Right kidney (tissue), 9 donors: ENCODE data around the gene HARS1.
"Not testable (repeated sequence)": the region's sequence is repeated elsewhere in the genome, so short reads cannot be mapped to it uniquely, and the experiment has no call there.

ENCODE experiments used
- DNase-seq: peaks from one replicate; pipeline ENCODE4 v3.0.0-alpha.2; 2016
- long read RNA-seq, 8 donors: transcript quantifications; one replicate each; lab custom pipeline, GENCODE V29; 2026

Gene HARS1
- long read RNA-seq, donor 1, transcript HARS-215 (13 exons, 1,945 nt), result major isoform, 20 of 285 reads
- long read RNA-seq, donor 1, partial matches to known transcripts, result 212 of 285 reads
- long read RNA-seq, donor 1, other reads (novel, unspliced or antisense), result 47 of 285 reads
- long read RNA-seq, donor 2, transcript HARS-215 (13 exons, 1,945 nt), result major isoform, 6 of 22 reads
- long read RNA-seq, donor 2, partial matches to known transcripts, result 12 of 22 reads
- long read RNA-seq, donor 2, other reads (novel, unspliced or antisense), result 0 of 22 reads
- long read RNA-seq, donor 3, transcript HARS-215 (13 exons, 1,945 nt), result major isoform, 10 of 154 reads
- long read RNA-seq, donor 3, partial matches to known transcripts, result 128 of 154 reads
- long read RNA-seq, donor 3, other reads (novel, unspliced or antisense), result 12 of 154 reads
- long read RNA-seq, donor 4, transcript HARS-215 (13 exons, 1,945 nt), result major isoform, 10 of 198 reads
- long read RNA-seq, donor 4, transcript HARS-211 (3 exons, 619 nt), result minor isoform, 5 of 198 reads
- long read RNA-seq, donor 4, partial matches to known transcripts, result 143 of 198 reads
- long read RNA-seq, donor 4, other reads (novel, unspliced or antisense), result 37 of 198 reads
- long read RNA-seq, donor 5, transcript HARS-215 (13 exons, 1,945 nt), result major isoform, 20 of 278 reads
- long read RNA-seq, donor 5, transcript HARS-211 (3 exons, 619 nt), result minor isoform, 5 of 278 reads
- long read RNA-seq, donor 5, partial matches to known transcripts, result 201 of 278 reads
- long read RNA-seq, donor 5, other reads (novel, unspliced or antisense), result 50 of 278 reads
- long read RNA-seq, donor 6, transcript HARS-215 (13 exons, 1,945 nt), result major isoform, 17 of 176 reads
- long read RNA-seq, donor 6, partial matches to known transcripts, result 127 of 176 reads
- long read RNA-seq, donor 6, other reads (novel, unspliced or antisense), result 29 of 176 reads
- long read RNA-seq, donor 7, transcript HARS-215 (13 exons, 1,945 nt), result major isoform, 20 of 350 reads
- long read RNA-seq, donor 7, partial matches to known transcripts, result 295 of 350 reads
- long read RNA-seq, donor 7, other reads (novel, unspliced or antisense), result 29 of 350 reads
- long read RNA-seq, donor 8, transcript HARS-215 (13 exons, 1,945 nt), result major isoform, 13 of 113 reads
- long read RNA-seq, donor 8, partial matches to known transcripts, result 67 of 113 reads
- long read RNA-seq, donor 8, other reads (novel, unspliced or antisense), result 31 of 113 reads

DNA sequence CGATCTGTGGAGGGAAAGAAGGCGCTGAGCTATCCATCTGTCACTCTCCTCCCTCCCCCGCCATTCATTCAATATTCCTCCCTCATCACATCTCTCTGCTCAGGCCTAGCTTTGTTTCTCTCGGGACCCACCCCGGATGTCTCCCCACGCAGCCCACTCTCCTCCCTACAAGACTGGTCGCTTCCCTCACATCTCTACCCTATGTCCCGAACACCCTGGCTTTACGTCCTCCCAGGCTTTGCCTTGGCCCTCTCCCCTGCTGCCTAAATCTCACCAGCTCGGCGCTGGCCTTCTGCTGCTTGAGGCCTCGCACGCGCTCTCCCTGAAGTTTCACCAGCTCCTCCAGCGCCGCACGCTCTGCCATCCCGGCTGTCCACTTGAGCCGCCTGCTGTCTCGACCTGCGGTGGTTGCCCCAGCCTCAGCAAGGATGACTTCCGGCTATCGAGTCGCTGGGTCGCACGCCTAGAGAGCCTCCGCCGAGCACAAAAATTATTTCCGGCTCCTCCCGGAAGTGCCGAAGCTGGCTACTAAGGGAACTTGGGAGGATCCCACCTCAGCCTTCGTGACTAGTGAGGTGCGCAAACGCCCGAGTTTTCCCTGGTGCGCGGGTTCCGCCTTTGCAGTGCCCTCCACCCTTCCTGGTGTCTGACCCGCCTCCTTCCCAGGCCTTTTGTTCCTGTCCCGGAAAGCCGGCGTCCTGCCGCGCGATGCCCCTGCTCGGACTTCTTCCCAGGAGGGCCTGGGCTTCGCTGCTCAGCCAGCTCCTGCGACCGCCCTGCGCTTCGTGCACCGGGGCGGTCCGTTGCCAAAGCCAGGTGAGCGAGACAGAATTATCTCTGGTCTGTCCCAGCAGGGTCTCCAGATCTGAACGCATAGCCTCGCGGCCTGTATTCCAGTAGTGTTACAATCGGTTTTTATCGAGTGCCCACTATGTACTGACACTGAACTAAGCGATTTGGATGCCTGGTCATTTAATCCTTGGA lies at the start of gene HARS1, which contains the start of gene HARS2:
TSS of gene HARS1 (minus strand) at position 430 of the 984 bp plus-strand sequence. CDS start at position 364, 66 bp downstream.
TSS of gene HARS2 (plus strand) at position 515 of the 984 bp plus-strand sequence. CDS start at position 709, 194 bp downstream.
- peak; percentile 87 for DNase-seq

GRCh38 chr5:140737486-140737885 lies 46.3 kb upstream of the HARS1 start:
- no peak for DNase-seq

- DNase-seq, result no peak
These were observed 43.2 kb upstream of the HARS1 start for GRCh38 chr5:140734354-140734753.

DNA sequence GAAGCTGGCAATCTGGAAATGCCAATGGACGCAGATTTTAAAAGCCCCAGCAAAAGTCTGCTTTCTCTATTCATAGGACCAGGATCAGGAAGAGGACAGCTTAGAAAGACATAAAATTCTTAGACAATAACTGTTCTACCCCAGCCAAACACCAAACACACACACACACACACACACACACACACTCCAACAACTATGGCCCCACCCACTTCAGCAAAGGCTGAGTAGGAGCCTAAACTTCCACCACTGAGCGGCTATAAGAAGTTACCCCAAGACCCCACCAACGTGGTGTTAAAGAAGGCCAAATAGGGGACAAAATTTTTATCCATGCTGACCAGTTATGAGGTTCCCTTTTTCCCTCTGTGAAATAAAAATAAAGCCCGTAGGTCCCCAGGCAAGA lies 41.9 kb upstream of the HARS1 start:
- no peak for DNase-seq

DNA sequence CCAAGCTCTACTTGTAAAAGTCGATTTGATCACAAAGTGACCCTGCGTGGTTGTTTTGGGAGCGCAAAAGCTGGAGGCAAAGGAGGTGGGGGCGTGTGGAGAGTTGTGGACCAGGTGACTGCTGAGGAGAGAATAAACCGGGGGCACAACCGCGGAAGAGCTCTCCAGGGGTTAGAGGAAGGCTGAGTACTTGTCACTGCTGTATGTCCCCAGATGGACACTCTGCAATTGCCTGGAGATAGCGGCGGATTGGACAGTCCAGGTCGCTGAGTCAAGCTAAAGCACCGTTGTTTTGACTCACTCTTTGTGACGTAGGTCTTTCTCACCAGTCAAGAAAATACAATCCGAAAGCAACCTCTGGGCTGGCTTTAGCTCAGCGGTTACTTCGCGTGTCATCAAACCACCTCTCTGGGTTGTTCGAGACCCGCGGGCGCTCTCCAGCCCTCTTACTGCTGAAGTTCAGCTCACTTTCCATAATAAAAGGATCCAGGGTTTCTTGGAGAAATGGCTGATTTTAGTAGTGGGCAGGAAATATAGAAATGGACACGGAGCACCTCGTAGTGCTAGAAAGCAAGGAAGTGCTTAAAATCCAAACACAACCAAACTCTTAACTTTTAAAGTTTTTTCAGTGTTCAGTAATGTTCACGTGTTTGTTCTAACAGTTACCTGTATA lies 34.8 kb upstream of the HARS1 start:
- DNase-seq, result peak; percentile 12

- not testable (repeated sequence) for DNase-seq
These were observed 30.2 kb upstream of the HARS1 start for GRCh38 chr5:140721395-140721794.

- DNase-seq, result not testable (repeated sequence)
These were observed 29.6 kb upstream of the HARS1 start for GRCh38 chr5:140720738-140721137.

- DNase-seq, result no peak
These were observed 27.1 kb upstream of the HARS1 start for GRCh38 chr5:140718266-140718592.

DNA sequence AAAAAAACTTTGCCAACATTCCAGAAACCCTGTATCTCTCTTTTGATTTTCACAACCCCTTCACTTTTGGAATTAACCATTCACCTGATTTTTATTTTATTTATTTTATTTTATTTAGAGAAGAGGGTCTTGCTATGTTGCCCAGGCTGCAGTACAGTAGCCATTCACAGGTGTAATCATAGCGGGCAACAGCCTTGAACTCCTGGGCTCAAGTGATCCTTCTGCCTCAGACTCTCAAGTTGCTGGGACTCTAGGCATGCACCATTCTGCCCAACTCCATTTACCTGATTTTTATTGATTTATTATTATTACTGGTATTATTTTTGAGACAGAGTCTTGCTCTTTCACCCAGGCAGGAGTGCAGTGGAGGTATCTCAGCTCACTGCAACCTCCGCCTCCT lies 25.1 kb upstream of the HARS1 start:
- DNase-seq, result not testable (repeated sequence)

- DNase-seq, result no peak
These were observed 22.5 kb upstream of the HARS1 start for GRCh38 chr5:140713562-140714094.

DNA sequence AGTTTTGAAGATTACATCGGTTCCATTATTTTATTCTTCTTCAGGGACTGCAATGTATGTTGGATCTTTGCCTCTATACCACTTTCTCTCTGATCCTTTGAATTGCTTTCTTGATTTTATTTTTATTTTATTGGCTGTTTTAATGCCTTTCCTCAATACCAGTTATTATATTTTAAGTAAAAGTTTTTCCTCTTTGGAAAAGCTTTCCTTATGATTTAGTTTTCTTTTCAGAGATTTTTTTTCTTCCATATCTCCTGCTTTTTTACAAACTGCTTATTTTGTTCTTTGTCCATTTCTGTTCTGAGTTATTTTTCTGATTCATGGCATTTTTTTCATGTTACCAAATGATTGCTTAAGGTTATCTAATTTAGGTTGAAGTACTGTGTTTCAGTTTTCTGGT lies 20.6 kb upstream of the HARS1 start:
- DNase-seq, result no peak

GRCh38 chr5:140710899-140711552 lies 19.9 kb upstream of the HARS1 start:
- DNase-seq, result peak; percentile 74

- not testable (repeated sequence) for DNase-seq
These were observed 17.6 kb upstream of the HARS1 start for GRCh38 chr5:140708787-140709186.

- DNase-seq, result no peak
These were observed 16.6 kb upstream of the HARS1 start for GRCh38 chr5:140707812-140708211.

GRCh38 chr5:140700177-140701144 lies 9.3 kb upstream of the HARS1 start, which contains the start of gene ZMAT2:
ZMAT2 (plus strand) TSS chr5:140700447; CDS start chr5:140700461, 14 bp downstream.
- DNase-seq, result peak; percentile 71

DNA sequence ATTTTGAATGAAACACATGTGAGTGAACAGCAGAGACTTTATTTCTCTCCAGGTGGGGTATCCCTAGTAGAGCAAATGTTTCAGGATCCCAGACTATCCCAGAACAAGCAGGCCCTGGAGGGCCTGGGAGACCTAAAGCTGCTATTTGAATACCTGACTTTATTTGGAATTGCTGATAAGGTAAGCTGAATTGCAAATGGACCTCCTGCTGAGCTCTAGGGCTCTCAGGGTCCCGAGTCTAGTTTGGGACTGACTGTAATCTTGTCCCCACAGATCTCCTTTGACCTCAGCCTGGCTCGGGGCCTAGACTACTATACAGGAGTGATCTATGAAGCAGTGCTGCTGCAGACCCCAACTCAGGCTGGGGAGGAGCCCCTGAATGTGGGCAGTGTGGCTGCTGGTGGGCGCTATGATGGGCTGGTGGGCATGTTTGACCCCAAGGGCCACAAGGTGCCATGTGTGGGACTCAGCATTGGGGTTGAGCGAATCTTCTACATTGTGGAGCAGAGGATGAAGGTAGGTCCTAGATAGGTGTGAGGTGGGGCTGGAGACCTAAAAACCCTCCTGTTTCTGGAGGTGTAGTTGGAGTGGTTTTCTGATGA lies 5.8 kb upstream of the HARS1 start:
- no peak for DNase-seq

- no peak for DNase-seq
These were observed 3.1 kb upstream of the HARS1 start for GRCh38 chr5:140694276-140694675.

DNA sequence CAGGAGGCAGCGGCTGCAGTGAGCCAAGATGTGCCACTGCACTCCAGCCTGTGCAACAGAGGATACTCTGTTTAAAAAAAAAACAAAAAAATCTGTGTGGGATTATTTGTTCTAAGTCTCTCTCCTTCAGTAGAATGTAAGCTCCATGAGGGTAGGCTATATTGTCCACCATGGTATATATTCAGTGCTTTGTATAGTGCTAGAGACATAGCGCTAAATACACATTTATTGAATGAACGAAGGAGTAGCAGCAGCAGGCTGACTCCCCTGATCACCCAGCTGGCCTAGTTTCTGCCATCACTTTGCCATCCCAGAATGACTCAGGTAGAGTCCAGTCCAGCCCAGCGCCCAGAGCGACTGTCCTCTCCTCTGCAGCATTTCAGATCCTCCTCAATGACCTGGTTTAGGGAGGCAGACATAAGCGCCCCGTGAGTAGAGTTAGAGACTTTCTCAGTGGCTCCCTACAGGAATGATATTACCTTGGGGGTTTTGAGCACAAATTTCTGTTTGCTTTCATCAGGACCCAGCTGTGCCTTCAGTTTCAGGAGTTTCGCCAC lies 716 bp downstream of the HARS1 start:
- no peak for DNase-seq
